DMS153 treated with DMSO at 0.1 percent for 48 hours (cell line): ENCODE results near the gene PKD1.

ENCODE experiments used
- DNase-seq: peaks from one replicate; lab custom pipeline; 2025; ENCODE audit not compliant: unreplicated experiment; lab: John Stamatoyannopoulos, UW

PKD1 gene

GRCh38 chr16:2078691-2079090 is 57.0 kb downstream of the PKD1 start:
- no peak for DNase-seq

DNA sequence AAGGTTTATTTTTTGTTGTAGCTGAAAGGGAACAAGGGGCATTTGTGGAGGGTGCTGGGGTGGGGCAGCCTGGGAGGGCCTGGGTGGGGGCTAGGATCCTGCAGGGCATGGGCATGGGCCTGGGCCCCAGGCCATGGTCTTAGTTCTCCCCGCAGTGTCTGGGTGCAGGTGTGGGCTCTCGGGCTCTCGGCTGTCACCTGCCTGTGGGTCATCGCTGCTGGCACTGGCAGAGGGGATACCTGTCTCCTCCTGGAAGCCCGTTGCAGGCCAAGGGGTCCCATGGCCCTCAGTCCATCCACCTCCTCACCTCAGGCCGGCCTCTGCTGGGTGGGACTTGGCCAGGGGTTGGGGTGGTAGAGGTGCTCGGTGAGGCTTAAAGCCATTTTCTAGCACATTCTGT is 57.6 kb downstream of the PKD1 start:
- no peak for DNase-seq

DNA sequence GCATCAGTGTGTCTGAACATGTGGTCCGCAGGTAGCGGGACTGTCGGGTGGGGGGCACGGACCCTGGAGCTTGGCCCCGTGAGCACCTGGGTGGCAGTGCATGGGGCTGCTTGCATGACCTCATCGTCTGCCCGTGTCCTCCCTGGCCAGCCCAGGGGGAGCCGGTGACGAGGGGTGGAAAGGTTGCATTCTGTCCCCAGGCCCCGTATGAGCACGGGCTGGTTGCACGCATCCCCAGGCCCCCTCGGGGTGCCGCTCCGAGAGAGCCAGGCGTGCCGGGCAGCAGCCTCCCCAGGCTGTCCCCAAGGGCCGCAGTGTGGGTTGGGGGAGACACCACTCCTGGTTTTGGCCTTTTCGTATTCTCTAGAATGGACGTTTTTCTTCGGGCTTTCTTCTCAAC is 58.0 kb downstream of the PKD1 start:
- DNase-seq: no peak

- DNase-seq: no peak
Observed at GRCh38 chr16:2077016-2077415, 58.7 kb downstream of the PKD1 start.

- DNase-seq: no peak
Observed at GRCh38 chr16:2076072-2076865, 59.4 kb downstream of the PKD1 start.

DNA sequence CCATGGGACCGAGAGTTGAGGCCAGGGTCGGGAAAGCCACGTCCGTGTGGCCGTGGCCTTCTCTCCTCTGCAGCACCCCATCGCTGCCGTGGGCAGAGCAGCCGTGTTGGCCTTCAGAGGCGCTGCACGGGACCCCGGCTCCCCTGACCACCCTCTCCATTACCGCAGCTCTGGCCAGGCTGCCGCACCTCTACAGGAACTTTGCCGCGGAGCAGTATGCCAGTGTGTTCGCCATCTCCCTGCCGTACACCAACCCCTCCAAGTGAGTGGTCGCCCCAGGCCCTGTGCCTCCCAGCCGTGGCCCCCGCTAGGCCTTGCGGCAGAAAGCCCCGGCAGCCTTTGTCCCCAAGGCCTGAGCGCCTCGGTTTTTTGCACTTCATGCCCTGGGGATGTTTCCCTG is 60.1 kb downstream of the PKD1 start:
- no peak for DNase-seq

- DNase-seq: no peak
Observed at GRCh38 chr16:2074071-2074470, 61.6 kb downstream of the PKD1 start.

- DNase-seq: no peak
Observed at GRCh38 chr16:2072926-2073325, 62.8 kb downstream of the PKD1 start.

GRCh38 chr16:2071454-2072202 is 64.1 kb downstream of the PKD1 start:
- DNase-seq: no peak

- DNase-seq: no peak
Observed at GRCh38 chr16:2070576-2071453, 64.9 kb downstream of the PKD1 start.

DNA sequence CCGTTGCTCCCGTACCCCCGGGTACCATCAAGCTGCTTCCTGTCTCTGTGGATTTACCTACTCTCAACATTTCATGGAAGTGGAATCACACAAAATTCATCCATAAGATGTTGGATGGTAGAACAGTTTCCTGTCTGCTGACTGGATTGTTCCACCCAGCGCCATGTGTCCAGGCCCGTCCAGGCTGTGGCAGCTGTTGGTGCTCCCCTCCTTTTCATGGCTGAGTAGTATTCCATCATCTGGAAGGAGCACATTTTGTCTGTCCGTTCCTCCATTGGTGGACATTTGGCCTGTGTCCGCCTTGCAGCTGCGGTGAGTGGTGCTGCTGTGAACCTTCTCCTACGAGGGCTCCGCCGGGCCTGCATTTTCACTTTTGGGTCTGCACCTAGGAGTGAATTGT is 69.6 kb downstream of the PKD1 start:
- DNase-seq: no peak

DNA sequence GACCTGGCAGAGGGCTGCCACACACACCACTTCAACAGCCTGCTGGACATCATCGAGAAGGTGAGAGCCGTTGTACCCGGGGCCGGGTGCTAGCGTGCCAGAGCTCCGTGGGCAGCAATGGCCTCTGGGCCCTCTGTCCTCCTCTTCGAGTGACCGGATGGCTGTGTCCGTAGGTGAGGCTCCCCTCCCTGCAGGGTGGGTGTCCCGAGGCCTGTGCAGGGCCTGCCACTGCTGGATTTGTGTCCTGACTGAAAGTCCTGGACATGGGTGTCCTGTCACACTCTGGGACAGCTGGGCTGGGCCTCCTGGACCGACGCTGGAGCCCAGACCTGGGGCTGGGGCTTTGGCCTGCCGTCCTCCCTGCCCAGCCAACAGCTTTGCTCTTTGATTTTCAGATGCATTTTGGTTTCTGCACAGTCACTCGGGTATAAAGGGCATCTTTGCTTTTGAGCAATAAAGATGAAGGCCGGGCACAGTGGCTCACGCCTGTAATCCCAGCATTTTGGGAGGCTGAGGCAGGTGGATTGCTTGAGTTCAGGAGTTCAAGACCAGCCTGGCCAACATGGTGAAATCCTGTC is 71.2 kb downstream of the PKD1 start:
- no peak for DNase-seq

DNA sequence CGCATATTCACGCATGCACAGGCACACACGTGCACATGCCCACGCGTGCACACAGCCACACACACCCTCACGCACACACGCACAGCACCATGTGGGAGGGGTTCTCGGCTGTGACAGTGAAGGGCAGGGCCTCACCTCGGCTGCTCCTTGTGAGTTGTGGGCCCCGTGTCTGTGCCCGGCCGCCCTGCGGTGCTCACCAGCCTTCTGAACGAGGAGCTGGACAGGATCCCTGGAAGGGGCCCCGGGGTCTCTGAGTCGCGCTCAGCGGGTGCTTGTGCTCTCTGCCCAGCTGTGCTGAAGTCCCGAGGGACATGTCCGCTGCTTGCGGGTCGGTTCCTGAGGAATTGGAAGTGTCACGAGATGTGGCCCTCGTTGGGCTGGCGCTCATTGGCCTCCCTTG is 71.8 kb downstream of the PKD1 start:
- DNase-seq: no peak

DNA sequence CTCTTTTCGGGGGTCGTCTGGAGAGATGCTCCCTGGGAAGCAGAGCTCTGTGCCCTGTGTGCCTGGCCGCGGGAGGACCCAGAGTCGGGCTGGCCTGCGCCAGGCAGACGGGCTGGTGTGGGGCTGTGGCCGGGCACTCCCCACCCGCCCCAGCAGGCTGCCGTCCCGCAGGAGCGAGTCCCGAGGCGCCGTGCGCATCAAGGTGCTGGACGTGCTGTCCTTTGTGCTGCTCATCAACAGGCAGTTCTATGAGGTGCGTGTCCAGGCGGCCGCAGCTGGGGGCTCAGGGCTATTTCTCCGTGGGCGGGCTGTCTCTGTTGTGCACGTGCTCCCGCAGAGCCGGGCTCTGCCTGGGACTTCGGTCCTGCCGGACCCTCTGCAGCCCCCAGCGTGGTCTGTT is 72.9 kb downstream of the PKD1 start:
- DNase-seq: no peak

DNA sequence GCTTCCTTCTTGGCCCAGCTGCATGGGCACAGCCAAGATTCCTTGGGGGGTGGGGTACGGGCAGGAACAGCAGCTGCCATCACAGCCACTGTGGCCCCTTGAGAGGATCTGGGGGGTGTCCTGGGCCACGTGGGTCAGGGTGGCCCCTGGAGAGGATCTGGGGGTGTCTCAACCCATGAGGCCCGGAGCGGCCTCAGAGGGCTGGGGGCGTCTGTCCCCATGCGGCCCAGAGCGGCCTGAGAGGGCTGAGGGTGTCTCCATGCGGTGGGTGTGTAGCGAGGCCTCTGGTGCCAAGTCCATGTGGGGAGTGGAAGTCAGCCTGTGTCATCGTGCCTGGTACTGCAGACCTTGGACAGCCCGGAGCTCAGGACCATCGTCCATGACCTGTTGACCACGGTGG is 74.2 kb downstream of the PKD1 start:
- no peak for DNase-seq

DNA sequence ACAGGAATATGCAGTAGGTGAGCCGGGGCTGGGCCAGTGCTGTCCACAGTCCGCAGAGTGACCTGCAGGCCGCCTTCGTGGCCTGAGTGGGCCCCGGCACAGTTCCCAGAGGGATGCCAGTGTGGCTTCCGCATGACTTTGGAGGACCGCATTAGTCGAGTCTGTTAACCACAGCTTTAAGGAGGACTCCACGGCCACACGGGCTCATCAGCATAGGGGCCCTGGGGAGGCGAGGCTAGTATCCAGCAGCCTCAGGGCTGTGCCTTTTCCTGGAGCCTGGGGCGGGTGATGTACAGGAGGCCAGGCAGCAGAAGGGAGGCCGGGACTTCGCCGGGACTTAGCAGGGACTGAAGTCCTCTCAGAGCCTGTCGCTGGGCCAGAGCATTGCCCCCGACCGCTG is 74.7 kb downstream of the PKD1 start:
- no peak for DNase-seq

GRCh38 chr16:2060346-2060745 is 75.4 kb downstream of the PKD1 start:
- no peak for DNase-seq

- no peak for DNase-seq
Observed at GRCh38 chr16:2058872-2059271, 76.8 kb downstream of the PKD1 start.

GRCh38 chr16:2058420-2058819 is 77.3 kb downstream of the PKD1 start:
- DNase-seq: no peak

DNA sequence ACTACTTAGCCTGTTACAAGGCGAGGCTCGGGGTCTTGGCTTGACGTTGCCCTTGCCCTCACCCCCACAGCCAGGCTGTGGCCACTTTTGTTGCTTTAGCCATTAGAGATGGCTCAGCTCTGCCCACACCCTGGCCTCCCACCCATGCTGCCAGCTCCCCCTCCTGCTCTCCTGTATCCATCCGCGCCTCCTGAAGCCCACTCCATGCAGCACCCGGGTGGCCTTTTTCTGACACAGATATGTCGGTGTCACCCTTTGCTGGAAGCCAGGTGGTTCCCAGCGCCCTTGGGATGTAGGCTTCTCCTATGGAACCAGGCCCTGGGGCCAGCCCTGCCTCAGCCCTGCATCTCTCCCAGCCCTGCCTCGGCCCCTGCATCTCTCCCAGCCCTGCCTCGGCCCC is 78.3 kb downstream of the PKD1 start:
- no peak for DNase-seq

GRCh38 chr16:2056681-2057407 is 78.9 kb downstream of the PKD1 start:
- no peak for DNase-seq
